Memory B cell (primary cell): ENCODE measurements around the gene ALKAL2.

Source experiments
- ATAC-seq: fragments of 150-1000 bp; cut with Tn5 transposase; 2 replicates; pipeline ENCODE4 v1.10.0; 2021; ENCODE audit warnings: low read depth, mild to moderate bottlenecking, moderate library complexity
- DNase-seq, 2 donors: peaks; one replicate each; pipeline ENCODE4 v3.0.0; 2022; ENCODE audit warnings: low spot score in 2 of 2
- H3K27ac Mint-ChIP-seq: one replicate; pipeline ENCODE4 v1.8.0; 2022; ENCODE audit warnings: mild to moderate bottlenecking, moderate library complexity, mixed read lengths
- H3K27me3 Mint-ChIP-seq: one replicate; pipeline ENCODE4 v1.8.0; 2022; ENCODE audit warnings: mixed read lengths
- H3K36me3 Mint-ChIP-seq: one replicate; pipeline ENCODE4 v1.8.0; 2022; ENCODE audit warnings: mild to moderate bottlenecking, mixed read lengths
- H3K4me1 Mint-ChIP-seq: one replicate; pipeline ENCODE4 v1.8.0; 2022; ENCODE audit warnings: mixed read lengths
- H3K4me3 Mint-ChIP-seq: one replicate; pipeline ENCODE4 v1.8.0; 2022; ENCODE audit warnings: mild to moderate bottlenecking, moderate library complexity, mixed read lengths
- H3K9me3 Mint-ChIP-seq: one replicate; pipeline ENCODE4 v1.8.0; 2022; ENCODE audit warnings: mixed read lengths

The ALKAL2 gene

GRCh38 chr2:285531-285930, 2.4 kb downstream of the ALKAL2 start:
- H3K27ac Mint-ChIP-seq, result no peak overlapping the region
- peaks cover 2% of the 10 kb centered on the region for H3K4me1 Mint-ChIP-seq
- no peak for DNase-seq
- H3K27me3 Mint-ChIP-seq, result peaks cover 11% of the 10 kb centered on the region
- H3K4me3 Mint-ChIP-seq, result peak overlapping the region; percentile 0
- H3K9me3 Mint-ChIP-seq, result no peaks in the 10 kb centered on the region
- ATAC-seq, result no peak
- H3K36me3 Mint-ChIP-seq, result peaks cover 8% of the 10 kb centered on the region

- Mint-ChIP-seq H3K4me1 (peaks cover 2% of the 10 kb centered on the region), H3K9me3 (no peaks in the 10 kb centered on the region), H3K27ac (no peak overlapping the region), H3K36me3 (peaks cover 10% of the 10 kb centered on the region), H3K27me3 (peaks cover 11% of the 10 kb centered on the region), H3K4me3 (no peak overlapping the region)
- DNase-seq (no peak), ATAC-seq (no peak)
Observed at GRCh38 chr2:284896-285492, 2.9 kb downstream of the ALKAL2 start.

- Mint-ChIP-seq H3K4me3 (no peak overlapping the region), H3K36me3 (peaks cover 15% of the 10 kb centered on the region), H3K27me3 (peaks cover 11% of the 10 kb centered on the region), H3K4me1 (peaks cover 2% of the 10 kb centered on the region), H3K9me3 (no peaks in the 10 kb centered on the region), H3K27ac (no peak overlapping the region)
- no peak for ATAC-seq
- DNase-seq, result no peak
Observed at GRCh38 chr2:283996-284794, 3.7 kb downstream of the ALKAL2 start.

DNA sequence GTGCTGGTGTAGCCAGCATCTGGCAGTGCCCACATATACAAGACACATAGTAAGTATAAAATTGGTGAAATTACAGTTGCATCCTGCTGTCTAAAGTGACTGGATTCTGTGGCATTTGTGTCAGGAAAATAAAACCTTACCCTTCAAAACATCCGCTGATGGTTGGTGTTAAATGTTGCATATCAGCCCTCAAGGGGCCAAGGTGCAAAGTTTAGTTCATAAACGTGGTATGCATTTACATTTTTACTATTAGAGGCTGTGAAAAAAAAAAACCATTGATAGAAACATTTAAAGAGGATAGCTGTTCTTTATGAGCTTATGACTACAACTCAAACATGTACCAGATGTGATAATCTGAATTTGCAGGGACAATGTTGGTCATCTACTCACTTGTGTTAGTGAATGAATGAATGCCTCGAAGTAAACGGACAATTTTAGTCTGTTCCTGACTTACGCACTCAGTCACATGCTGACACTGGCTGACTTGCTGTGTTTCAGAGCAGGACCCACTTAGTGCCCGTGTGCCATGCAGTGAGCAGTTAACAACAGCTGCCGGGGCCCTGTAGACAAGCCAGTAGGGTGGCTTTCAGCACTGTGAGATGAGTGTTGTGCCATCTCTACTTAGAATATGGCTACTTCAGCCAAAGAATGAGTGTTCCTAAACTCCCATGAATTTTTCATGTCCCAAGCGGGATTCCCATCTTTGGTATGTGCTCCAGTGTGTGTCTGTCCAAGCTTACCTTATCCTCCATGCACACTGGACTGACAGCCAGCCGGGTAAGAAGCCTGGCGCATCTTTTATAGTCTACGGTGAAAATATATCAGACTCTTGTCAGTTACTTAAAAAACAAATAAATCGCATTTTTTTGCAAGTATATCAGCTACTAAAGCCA, 5.3 kb downstream of the ALKAL2 start:
- peaks cover 11% of the 10 kb centered on the region for H3K27me3 Mint-ChIP-seq
- DNase-seq (no peak), ATAC-seq (no peak)
- no peak overlapping the region for H3K4me3 Mint-ChIP-seq
- H3K4me1 Mint-ChIP-seq, result peaks cover 2% of the 10 kb centered on the region
- H3K27ac Mint-ChIP-seq, result no peak overlapping the region
- H3K36me3 Mint-ChIP-seq, result peaks cover 23% of the 10 kb centered on the region
- H3K9me3 Mint-ChIP-seq, result no peaks in the 10 kb centered on the region

DNA sequence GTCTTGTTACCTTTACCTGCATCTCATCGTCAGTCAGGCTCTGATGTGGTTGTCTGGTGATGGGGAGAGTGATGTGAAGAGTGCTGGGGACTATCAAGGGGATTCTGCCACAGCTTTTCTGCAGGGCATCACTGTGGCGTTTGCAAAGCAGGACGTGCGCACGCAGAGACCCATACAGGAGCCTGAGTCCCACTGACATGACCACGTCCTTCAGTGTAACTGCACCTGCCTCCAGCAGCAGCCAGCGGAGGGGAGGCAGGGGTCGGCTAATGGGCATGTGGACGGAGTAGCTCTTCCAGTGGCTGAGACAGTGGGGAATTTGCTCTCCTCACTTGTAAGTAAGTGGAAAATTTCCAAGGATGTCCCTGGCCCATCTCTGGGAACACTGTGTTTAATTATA, 6.5 kb downstream of the ALKAL2 start:
- no peak for ATAC-seq
- DNase-seq, result no peak
- Mint-ChIP-seq H3K9me3 (no peaks in the 10 kb centered on the region), H3K36me3 (peaks cover 32% of the 10 kb centered on the region), H3K27me3 (peaks cover 9% of the 10 kb centered on the region), H3K4me3 (no peak overlapping the region), H3K27ac (no peak overlapping the region), H3K4me1 (no peaks in the 10 kb centered on the region)

DNA sequence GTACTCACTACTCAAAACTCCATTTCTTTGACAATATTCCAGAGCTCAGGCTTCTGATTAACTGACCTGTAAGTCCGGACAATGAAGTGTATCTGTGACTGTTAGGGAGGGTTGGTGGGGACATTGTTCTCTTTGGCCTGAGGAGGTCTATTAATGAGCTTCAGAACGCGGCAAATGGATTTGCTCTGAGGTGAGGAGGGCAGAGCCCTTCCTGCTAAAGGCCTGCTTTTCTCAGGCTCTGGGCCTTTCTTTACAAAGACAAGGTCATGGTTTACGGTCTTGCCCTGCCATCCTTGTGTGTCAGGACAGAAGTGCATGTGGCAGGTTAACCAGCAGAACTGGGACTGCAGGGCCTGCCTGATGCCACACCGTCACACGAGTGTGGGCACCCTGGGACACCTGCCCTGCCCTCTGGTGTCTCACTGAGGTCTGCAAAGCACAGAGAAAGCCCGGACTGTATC, 7.2 kb downstream of the ALKAL2 start:
- no peaks in the 10 kb centered on the region for H3K9me3 Mint-ChIP-seq
- H3K27ac Mint-ChIP-seq, result no peak overlapping the region
- no peak for ATAC-seq

GRCh38 chr2:279956-280649, 7.8 kb downstream of the ALKAL2 start:
- DNase-seq (no peak), ATAC-seq (no peak)
- H3K4me3 Mint-ChIP-seq, result no peak overlapping the region
- peaks cover 39% of the 10 kb centered on the region for H3K36me3 Mint-ChIP-seq
- peaks cover 2% of the 10 kb centered on the region for H3K27me3 Mint-ChIP-seq
- H3K4me1 Mint-ChIP-seq, result peaks cover 5% of the 10 kb centered on the region
- no peaks in the 10 kb centered on the region for H3K9me3 Mint-ChIP-seq
- H3K27ac Mint-ChIP-seq, result no peak overlapping the region

More for the DNA sequence above, 7.2 kb downstream of the ALKAL2 start:
- no peak overlapping the region for H3K4me3 Mint-ChIP-seq
- peaks cover 37% of the 10 kb centered on the region for H3K36me3 Mint-ChIP-seq
- H3K4me1 Mint-ChIP-seq, result peaks cover under 1% of the 10 kb centered on the region
- DNase-seq, result no peak
- H3K27me3 Mint-ChIP-seq, result peaks cover 4% of the 10 kb centered on the region

GRCh38 chr2:279366-279765, 8.5 kb downstream of the ALKAL2 start:
- H3K4me1 Mint-ChIP-seq, result peaks cover 7% of the 10 kb centered on the region
- H3K9me3 Mint-ChIP-seq, result no peaks in the 10 kb centered on the region
- H3K27me3 Mint-ChIP-seq, result no peaks in the 10 kb centered on the region
- H3K36me3 Mint-ChIP-seq, result peaks cover 40% of the 10 kb centered on the region
- no peak overlapping the region for H3K4me3 Mint-ChIP-seq
- no peak for DNase-seq
- H3K27ac Mint-ChIP-seq, result no peak overlapping the region
- ATAC-seq, result no peak

- Mint-ChIP-seq H3K4me3 (no peak overlapping the region), H3K4me1 (peaks cover 7% of the 10 kb centered on the region), H3K36me3 (peaks cover 40% of the 10 kb centered on the region), H3K27me3 (no peaks in the 10 kb centered on the region), H3K27ac (no peak overlapping the region), H3K9me3 (no peaks in the 10 kb centered on the region)
- no peak for DNase-seq
- no peak for ATAC-seq
Observed at GRCh38 chr2:278927-279320, 9.0 kb downstream of the ALKAL2 start.

- Mint-ChIP-seq H3K27me3 (no peaks in the 10 kb centered on the region), H3K9me3 (no peaks in the 10 kb centered on the region), H3K36me3 (peaks cover 40% of the 10 kb centered on the region), H3K4me3 (no peak overlapping the region), H3K4me1 (peaks cover 7% of the 10 kb centered on the region), H3K27ac (no peak overlapping the region)
- DNase-seq (no peak), ATAC-seq (no peak)
Observed at GRCh38 chr2:278312-278926, 9.5 kb downstream of the ALKAL2 start.

DNA sequence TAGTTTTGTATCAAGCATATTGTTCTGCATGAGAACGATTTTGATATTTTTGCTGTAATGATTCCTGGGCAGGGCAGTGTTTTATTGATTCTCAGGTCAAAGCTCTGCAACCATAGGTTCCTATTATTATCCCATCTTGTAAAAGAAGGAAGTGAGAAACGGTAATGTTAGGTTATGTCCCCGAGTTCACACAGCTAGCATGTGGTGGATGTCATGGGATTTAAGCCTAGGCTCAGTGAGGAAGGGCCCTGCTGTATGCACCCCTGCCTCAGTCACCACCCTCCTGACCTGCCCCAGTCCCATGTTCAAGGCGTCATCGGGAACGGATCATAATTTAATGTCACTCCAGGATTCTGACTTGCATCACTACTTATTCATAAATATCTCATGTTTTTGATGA, 12.4 kb downstream of the ALKAL2 start:
- Mint-ChIP-seq H3K4me3 (no peak overlapping the region), H3K9me3 (no peaks in the 10 kb centered on the region), H3K36me3 (peaks cover 45% of the 10 kb centered on the region), H3K27ac (peak overlapping the region; percentile 50), H3K27me3 (no peaks in the 10 kb centered on the region), H3K4me1 (peaks cover 15% of the 10 kb centered on the region)
- DNase-seq (no peak), ATAC-seq (peak; percentile 76)

- peaks cover 24% of the 10 kb centered on the region for H3K4me1 Mint-ChIP-seq
- ATAC-seq (no peak), DNase-seq (no peak)
- no peaks in the 10 kb centered on the region for H3K9me3 Mint-ChIP-seq
- no peaks in the 10 kb centered on the region for H3K27me3 Mint-ChIP-seq
- H3K4me3 Mint-ChIP-seq, result no peak overlapping the region
- peaks cover 42% of the 10 kb centered on the region for H3K36me3 Mint-ChIP-seq
- H3K27ac Mint-ChIP-seq, result no peak overlapping the region
Observed at GRCh38 chr2:274503-274902, 13.4 kb downstream of the ALKAL2 start.

- no peak overlapping the region for H3K4me3 Mint-ChIP-seq
- ATAC-seq (no peak), DNase-seq (no peak)
- H3K9me3 Mint-ChIP-seq, result no peaks in the 10 kb centered on the region
- H3K4me1 Mint-ChIP-seq, result peaks cover 26% of the 10 kb centered on the region
- no peak overlapping the region for H3K27ac Mint-ChIP-seq
- H3K27me3 Mint-ChIP-seq, result no peaks in the 10 kb centered on the region
- H3K36me3 Mint-ChIP-seq, result peaks cover 39% of the 10 kb centered on the region
Observed at GRCh38 chr2:273333-273732, 14.6 kb downstream of the ALKAL2 start.
